ENCODE data around the gene CLCN2. TPM values are rescaled to one million over a fixed set of nuclear protein-coding genes. Genes with fewer than 3 reads are reported as not detected.

Gene CLCN2
- total and polyA plus RNA-seq, 2 of the 8 experiments (the other 6 are each of a cell fraction or from before 2014, with no cell fraction given): 13.7 to 16.1 TPM

DNA sequence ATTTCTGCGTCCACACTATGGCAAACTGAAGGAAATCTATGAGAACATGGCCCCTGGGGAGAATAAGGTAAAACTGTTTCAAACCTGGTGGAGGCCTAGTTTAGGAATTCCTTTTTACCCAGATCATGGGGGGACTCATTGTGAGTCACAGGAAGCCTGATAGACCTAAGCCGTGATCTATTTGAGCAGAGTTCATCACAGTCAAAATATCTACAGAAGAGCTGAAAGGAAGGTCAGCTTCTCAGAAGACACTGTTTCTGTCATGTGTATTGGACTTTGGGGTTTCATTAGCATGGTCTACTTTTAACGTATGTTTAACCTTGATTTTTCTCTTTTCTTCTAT, 61.1 kb downstream of the CLCN2 start:
- Histone ChIP-seq H3K9me3 (ENCODE audit: insufficient read depth in 2 of 2, low read depth in 1 of 2, low read length in 1 of 2) (no peaks in the 10 kb centered on the region), H4K20me1 (replicated peaks in 1 of 2; ENCODE audit: control insufficient read depth in 1 of 2, insufficient read depth in 2 of 2, low read length in 2 of 2) (peaks cover 0 to 9% of the 10 kb centered on the region in 2 experiments), H4K91ac (replicated peaks; ENCODE audit: insufficient read length, low read length) (no peak overlapping the region), H2BK120ac (replicated peaks; ENCODE audit: low read depth, low read length) (no peak overlapping the region), H3K4me3 (ENCODE audit: extremely low read depth in 1 of 4, insufficient read depth in 2 of 4, low read depth in 3 of 4, low read length in 4 of 4) (peak overlapping the region in 3 of 4 experiments; percentile 92 to 98 (median 97); a peak in 5 of 8 replicates), H3K27me3 (replicated peaks in 1 of 4; ENCODE audit: control insufficient read depth in 3 of 4, extremely low read depth in 1 of 4, insufficient read depth in 3 of 4, low read length in 3 of 4) (no peaks in the 10 kb centered on the region), H3K36me3 (ENCODE audit: control insufficient read depth in 2 of 4, insufficient read depth in 4 of 4, low read length in 3 of 4) (peaks cover 33 to 51% (median 46%) of the 10 kb centered on the region in 4 experiments), H3K23ac (ENCODE audit: insufficient read length) (no peak overlapping the region), H2BK12ac (ENCODE audit: low read depth, low read length) (no peak overlapping the region), H2AK5ac (ENCODE audit: low read depth, low read length) (no peak overlapping the region), H2BK20ac (ENCODE audit: low read length) (no peak overlapping the region), H3K4ac (replicated peaks; ENCODE audit: insufficient read length, low read depth, low read length) (no peak overlapping the region), H3K18ac (ENCODE audit: extremely low read depth, low read length) (no peak overlapping the region), H3K79me2 (ENCODE audit: control insufficient read depth in 1 of 2, insufficient read depth in 2 of 2, low read length in 2 of 2) (peaks cover 8 to 20% of the 10 kb centered on the region in 2 experiments), H3K4me1 (replicated peaks in 1 of 4; ENCODE audit: control insufficient read depth in 3 of 4, insufficient read depth in 4 of 4, low read length in 3 of 4) (peaks cover 0 to 7% (median 2%) of the 10 kb centered on the region in 4 experiments; a peak in 4 of 7 replicates), H3K14ac (ENCODE audit: insufficient read length) (no peak overlapping the region), H3K27ac (ENCODE audit: low read depth, low read length) (no peak overlapping the region), H4K8ac (ENCODE audit: extremely low read depth, insufficient read depth, low read length) (no peak overlapping the region; the same call in 1 of the 2 replicates), H2BK5ac (ENCODE audit: low read depth, low read length) (no peak overlapping the region), H3K9ac (replicated peaks in 1 of 4; ENCODE audit: extremely low read depth in 1 of 4, low read depth in 3 of 4, low read length in 3 of 4) (peak overlapping the region in 1 of 4 experiments; percentile 75; a peak in 1 of 7 replicates), H3K79me1 (ENCODE audit: low read depth, low read length) (peaks cover 8% of the 10 kb centered on the region), H3K4me2 (ENCODE audit: insufficient read depth in 1 of 2, low read depth in 2 of 2, low read length in 2 of 2) (peak overlapping the region; percentile 84 to 92; a peak in 2 of 4 replicates), H2BK15ac (ENCODE audit: low read length) (no peak overlapping the region), H2AFZ (ENCODE audit: low read length) (no peak overlapping the region), H3K56ac (replicated peaks; ENCODE audit: insufficient read length, low read depth, low read length) (no peak overlapping the region), H3K23me2 (ENCODE audit: low read depth, low read length) (peaks cover 10% of the 10 kb centered on the region), H4K5ac (ENCODE audit: insufficient read length, low read depth, low read length) (no peak overlapping the region)
- FAIRE-seq (no peak), DNase-seq (ENCODE audit: low read depth in 1 of 2, low spot score in 2 of 2) (no peak)
- ChIA-PET CTCF (ENCODE audit: partially characterized antibody) (interaction anchor here (0.6 to 3.5 kb wide), 4 partner anchors 20 to 70 kb away, joined by 3 to 10 read pairs (median 4); partner anchors contain the start of gene EEF1AKMT4), POLR2A (ENCODE audit: partially characterized antibody) (interaction anchor here (1.4 to 5.2 kb wide), 3 partner anchors 17 to 50 kb away, joined by 5 to 43 read pairs (median 17); partner anchors contain the start of gene EEF1AKMT4)
- 86% methylated on average over 3 of the region's 3 CpGs; no CpG with 5 or more reads in 1 of the 2 experiments for WGBS, 2 experiments (ENCODE audit: extremely low coverage in 1 of 2, insufficient coverage in 1 of 2, insufficient read length in 1 of 2, insufficient replicate concordance in 2 of 2, low coverage in 1 of 2, low lambda C conversion rate in 2 of 2, missing lambda C conversion rate in 1 of 2)
- no peak for TF ChIP-seq ASH2L (IDR thresholded peaks at IDR 0.05; ENCODE audit: low read length)
- TF ChIP-seq JUND (IDR thresholded peaks at IDR 0.05; ENCODE audit: low read length): no peak
- no peak for TF ChIP-seq RXRA (IDR thresholded peaks at IDR 0.05; ENCODE audit: insufficient read depth, low read depth, low read length)
- no peak for TF ChIP-seq HDAC2 (IDR thresholded peaks at IDR 0.05; ENCODE audit: borderline replicate concordance in 1 of 2, low read depth in 2 of 2, low read length in 2 of 2)
- no peak for TF ChIP-seq NANOG (IDR thresholded peaks at IDR 0.05; ENCODE audit: insufficient read depth, low read depth, low read length, poor library complexity, severe bottlenecking)
- TF ChIP-seq SRF (IDR thresholded peaks at IDR 0.05; ENCODE audit: low read depth, low read length): no peak
- TF ChIP-seq KDM1A (IDR thresholded peaks at IDR 0.05; ENCODE audit: borderline replicate concordance, low read length): no peak
- TF ChIP-seq RNF2 (IDR thresholded peaks at IDR 0.05; ENCODE audit: borderline replicate concordance, low read depth, low read length, missing control alignments, poor library complexity, severe bottlenecking): no peak
- no peak for TF ChIP-seq SAP30 (IDR thresholded peaks at IDR 0.05; ENCODE audit: insufficient read depth, insufficient replicate concordance, low read length)
- TF ChIP-seq RFX5 (IDR thresholded peaks at IDR 0.05; ENCODE audit: borderline replicate concordance, low read depth, low read length): no peak
